Ishikawa (cell line): ENCODE measurements around the gene TXNDC16.

Experiments used
- CEBPB ChIP-seq: IDR thresholded peaks from 2 replicates; pipeline ENCODE4 v1.6.1; 2012
- EGR1 ChIP-seq: IDR thresholded peaks from 2 replicates; pipeline ENCODE4 v1.6.1; 2012
- EP300 ChIP-seq: IDR thresholded peaks from 2 replicates; pipeline ENCODE4 v1.6.1; 2012; ENCODE audit warnings: borderline replicate concordance
- TAF1 ChIP-seq: IDR thresholded peaks from 2 replicates; pipeline ENCODE4 v1.6.1; 2012; ENCODE audit warnings: low read depth, mild to moderate bottlenecking
- TEAD4 ChIP-seq: IDR thresholded peaks from 2 replicates; pipeline ENCODE4 v1.6.1; 2012
- YY1 ChIP-seq: IDR thresholded peaks from 2 replicates; pipeline ENCODE4 v1.6.1; 2012; ENCODE audit warnings: low read depth
- ZBTB7A ChIP-seq: IDR thresholded peaks from 2 replicates; pipeline ENCODE4 v1.6.1; 2012; ENCODE audit warnings: low read depth
- TF ChIP-seq, protein P1 (sequence below): IDR thresholded peaks from 2 replicates; pipeline ENCODE4 v1.6.1; 2012
- TF ChIP-seq, protein P2 (sequence below): IDR thresholded peaks from 2 replicates; pipeline ENCODE4 v1.6.1; 2012

DNA sequence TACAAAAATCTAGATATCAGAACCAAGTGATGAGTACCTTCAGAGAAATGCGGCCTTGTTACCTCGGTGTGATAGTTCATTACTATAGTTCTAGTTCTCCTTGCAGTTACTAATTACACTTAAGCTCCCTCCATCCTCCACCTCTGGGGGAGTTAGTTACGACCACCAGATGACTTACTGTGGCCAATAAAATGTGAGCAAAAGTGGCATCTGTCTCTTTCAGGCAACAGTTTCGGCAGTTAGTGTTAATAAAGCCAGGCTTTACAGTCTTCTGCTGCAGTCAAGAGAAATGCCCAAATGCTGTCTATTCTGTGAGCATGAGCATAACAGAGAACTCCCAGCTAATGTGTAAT is 6.0 kb downstream of the TXNDC16 start:
- no peak for TF ChIP-seq EP300
- TF ChIP-seq, protein P1, sequence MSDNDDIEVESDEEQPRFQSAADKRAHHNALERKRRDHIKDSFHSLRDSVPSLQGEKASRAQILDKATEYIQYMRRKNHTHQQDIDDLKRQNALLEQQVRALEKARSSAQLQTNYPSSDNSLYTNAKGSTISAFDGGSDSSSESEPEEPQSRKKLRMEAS, result no peak
- TF ChIP-seq ZBTB7A, result no peak
- no peak for TF ChIP-seq YY1
- no peak for TF ChIP-seq TAF1
- TF ChIP-seq CEBPB, result no peak
- TF ChIP-seq, protein P2, sequence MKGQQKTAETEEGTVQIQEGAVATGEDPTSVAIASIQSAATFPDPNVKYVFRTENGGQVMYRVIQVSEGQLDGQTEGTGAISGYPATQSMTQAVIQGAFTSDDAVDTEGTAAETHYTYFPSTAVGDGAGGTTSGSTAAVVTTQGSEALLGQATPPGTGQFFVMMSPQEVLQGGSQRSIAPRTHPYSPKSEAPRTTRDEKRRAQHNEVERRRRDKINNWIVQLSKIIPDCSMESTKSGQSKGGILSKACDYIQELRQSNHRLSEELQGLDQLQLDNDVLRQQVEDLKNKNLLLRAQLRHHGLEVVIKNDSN, result no peak
- TF ChIP-seq TEAD4, result no peak
- no peak for TF ChIP-seq EGR1
